ENCODE results near the gene GPLD1.

DNA sequence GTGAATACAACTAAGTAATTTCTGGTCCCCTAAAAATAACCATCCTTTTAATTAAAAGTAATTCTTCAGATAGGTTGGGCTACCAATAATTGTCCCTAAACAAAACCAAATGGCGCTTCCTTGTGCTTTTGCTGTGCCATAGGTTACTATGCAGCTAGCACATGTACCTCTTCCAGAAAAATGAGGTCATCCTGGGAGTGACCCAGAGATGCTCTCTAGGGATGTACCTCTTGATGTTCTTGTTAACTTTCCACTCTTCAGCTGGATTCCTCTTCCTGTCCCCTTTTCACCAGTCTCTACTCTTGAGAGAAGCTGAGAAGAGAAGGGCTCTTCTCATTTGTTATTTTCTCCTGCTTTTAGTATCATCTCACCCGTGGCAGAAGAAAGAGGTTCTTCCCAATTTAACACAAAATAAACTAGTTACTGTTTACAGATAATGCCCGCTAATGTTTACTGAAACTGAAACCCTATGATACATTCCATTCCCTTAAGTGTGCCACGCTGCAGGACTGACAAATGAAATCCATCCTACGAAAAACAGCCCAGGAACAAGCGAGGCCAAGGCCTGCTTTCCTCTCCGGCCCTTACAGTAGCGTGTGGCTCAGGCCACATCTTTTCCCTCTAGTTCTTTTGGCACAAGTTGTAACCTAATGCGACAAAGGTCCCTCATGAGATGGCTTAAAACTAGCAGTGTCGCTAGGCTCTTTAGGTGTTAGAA, 62.5 kb downstream of the GPLD1 start:
- TF ChIP-seq, protein P1, sequence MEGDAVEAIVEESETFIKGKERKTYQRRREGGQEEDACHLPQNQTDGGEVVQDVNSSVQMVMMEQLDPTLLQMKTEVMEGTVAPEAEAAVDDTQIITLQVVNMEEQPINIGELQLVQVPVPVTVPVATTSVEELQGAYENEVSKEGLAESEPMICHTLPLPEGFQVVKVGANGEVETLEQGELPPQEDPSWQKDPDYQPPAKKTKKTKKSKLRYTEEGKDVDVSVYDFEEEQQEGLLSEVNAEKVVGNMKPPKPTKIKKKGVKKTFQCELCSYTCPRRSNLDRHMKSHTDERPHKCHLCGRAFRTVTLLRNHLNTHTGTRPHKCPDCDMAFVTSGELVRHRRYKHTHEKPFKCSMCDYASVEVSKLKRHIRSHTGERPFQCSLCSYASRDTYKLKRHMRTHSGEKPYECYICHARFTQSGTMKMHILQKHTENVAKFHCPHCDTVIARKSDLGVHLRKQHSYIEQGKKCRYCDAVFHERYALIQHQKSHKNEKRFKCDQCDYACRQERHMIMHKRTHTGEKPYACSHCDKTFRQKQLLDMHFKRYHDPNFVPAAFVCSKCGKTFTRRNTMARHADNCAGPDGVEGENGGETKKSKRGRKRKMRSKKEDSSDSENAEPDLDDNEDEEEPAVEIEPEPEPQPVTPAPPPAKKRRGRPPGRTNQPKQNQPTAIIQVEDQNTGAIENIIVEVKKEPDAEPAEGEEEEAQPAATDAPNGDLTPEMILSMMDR (IDR thresholded peaks at IDR 0.05; ENCODE audit: low read length) = no peak
- TF ChIP-seq EZH2phosphoT487 (IDR thresholded peaks at IDR 0.05; ENCODE audit: low read length) = no peak

Measured in MM.1S (cell line).